DMS153 (cell line): Measurements from ENCODE around the gene EXD3.

Experiments used
- DNase-seq: peaks from one replicate; lab custom pipeline; 2025; lab: John Stamatoyannopoulos, UW

The EXD3 gene

GRCh38 chr9:137447722-137448601 is 25.0 kb upstream of the EXD3 start:
- DNase-seq = no peak

- no peak for DNase-seq
Measured at GRCh38 chr9:137446851-137447471, 24.0 kb upstream of the EXD3 start.

- no peak for DNase-seq
Measured at GRCh38 chr9:137445930-137446431, 23.0 kb upstream of the EXD3 start.

GRCh38 chr9:137445275-137445807 is 22.4 kb upstream of the EXD3 start:
- DNase-seq = peak; percentile 38

- no peak for DNase-seq
Measured at GRCh38 chr9:137444106-137444790, 21.3 kb upstream of the EXD3 start.

- no peak for DNase-seq
Measured at GRCh38 chr9:137441935-137442321, 19.0 kb upstream of the EXD3 start.

GRCh38 chr9:137441289-137441934 is 18.4 kb upstream of the EXD3 start, which contains the start of gene ENTPD8:
Gene ENTPD8, minus strand, starts transcription at chr9:137441357. Its CDS starts 3,072 bp downstream, at chr9:137438285.
- peak; percentile 76 for DNase-seq

- DNase-seq = no peak
Measured at GRCh38 chr9:137439158-137439714, 16.3 kb upstream of the EXD3 start.

GRCh38 chr9:137438591-137439157 is 15.7 kb upstream of the EXD3 start:
- DNase-seq = no peak

GRCh38 chr9:137437691-137438590 is 15.0 kb upstream of the EXD3 start:
- DNase-seq = no peak

- DNase-seq = no peak
Measured at GRCh38 chr9:137436761-137437600, 14.0 kb upstream of the EXD3 start.

- DNase-seq = no peak
Measured at GRCh38 chr9:137435980-137436760, 13.2 kb upstream of the EXD3 start.

GRCh38 chr9:137435381-137435891 is 12.5 kb upstream of the EXD3 start:
- DNase-seq = no peak

- no peak for DNase-seq
Measured at GRCh38 chr9:137434498-137435380, 11.8 kb upstream of the EXD3 start.

- no peak for DNase-seq
Measured at GRCh38 chr9:137433916-137434431, 11.0 kb upstream of the EXD3 start.

- DNase-seq = no peak
Measured at GRCh38 chr9:137433349-137433915, 10.5 kb upstream of the EXD3 start.
